Measurements from ENCODE around the gene ATG13.

GRCh38 chr11:46669711-46670139 is 52.4 kb downstream of the ATG13 start:
- TF ChIP-seq POLR2A (IDR thresholded peaks at IDR 0.05): no peak
- TF ChIP-seq CTCF (IDR thresholded peaks at IDR 0.05 in 4 of 5, conservative IDR thresholded peaks at IDR 0.05 in 1 of 5): peak in 3 of 5 experiments; percentile 35 to 53 (median 49)

Measured in gastrocnemius medialis (tissue), 4 donors.